Sigmoid colon (tissue), 3 donors: Measurements from ENCODE around the gene IKBKE.

Experiments
- POLR2A ChIP-seq, 2 donors: fragments of 450-650 bp; IDR thresholded peaks; one replicate each; pipeline ENCODE4 v1.6.1; 2016; ENCODE audit warnings: antibody characterized with exemption in 2 of 2, mild to moderate bottlenecking in 2 of 2, moderate library complexity in 2 of 2
- TF ChIP-seq, protein P1 (sequence below), 4 experiments: fragments of 450-650 bp in 3 of 4; fragments of 200-600 bp in 1 of 4; IDR thresholded peaks; one replicate each; pipeline ENCODE4 v1.5.1; 2016 to 2019; ENCODE audit warnings: antibody characterized with exemption in 4 of 4, mild to moderate bottlenecking in 3 of 4, moderate library complexity in 2 of 4

DNA sequence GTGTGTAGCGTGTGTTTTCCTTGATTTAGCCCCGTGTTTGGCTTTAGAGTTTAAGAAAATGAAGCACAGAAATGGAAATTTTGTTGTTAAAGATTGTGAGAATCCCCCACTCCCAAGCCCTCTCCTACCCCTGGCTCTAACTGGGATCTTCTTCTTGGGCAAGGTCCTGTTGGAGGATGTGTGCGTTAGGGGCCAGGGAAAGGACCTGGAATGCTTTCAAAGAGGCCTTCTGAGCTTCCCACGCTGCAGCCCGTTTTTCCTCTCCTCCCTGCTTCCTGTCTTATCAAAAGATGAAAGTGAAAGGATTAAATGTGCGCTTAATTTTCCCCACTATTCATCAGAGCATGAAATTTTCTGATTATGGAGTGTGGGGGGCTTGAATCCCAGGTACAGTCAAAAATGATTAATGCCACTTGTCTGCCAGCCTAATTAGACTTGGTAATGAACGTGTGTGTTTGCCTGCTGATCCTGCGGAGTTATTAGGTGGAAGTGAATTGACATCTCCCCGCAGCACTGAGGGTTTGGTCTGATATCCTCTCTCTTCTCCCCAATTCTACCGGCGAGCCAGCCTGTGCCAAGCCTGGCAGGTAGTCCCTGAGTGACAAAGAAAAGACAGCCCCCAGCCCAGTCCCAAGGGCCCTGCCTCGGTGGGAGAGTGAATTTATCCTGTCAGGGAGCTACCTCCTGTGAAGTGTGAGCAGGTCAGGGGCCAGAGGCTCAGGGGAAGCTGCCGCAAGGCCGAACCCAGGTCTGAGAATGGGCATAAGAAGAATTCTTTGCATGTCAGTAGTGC lies 42.0 kb downstream of the IKBKE start:
- TF ChIP-seq, protein P1, sequence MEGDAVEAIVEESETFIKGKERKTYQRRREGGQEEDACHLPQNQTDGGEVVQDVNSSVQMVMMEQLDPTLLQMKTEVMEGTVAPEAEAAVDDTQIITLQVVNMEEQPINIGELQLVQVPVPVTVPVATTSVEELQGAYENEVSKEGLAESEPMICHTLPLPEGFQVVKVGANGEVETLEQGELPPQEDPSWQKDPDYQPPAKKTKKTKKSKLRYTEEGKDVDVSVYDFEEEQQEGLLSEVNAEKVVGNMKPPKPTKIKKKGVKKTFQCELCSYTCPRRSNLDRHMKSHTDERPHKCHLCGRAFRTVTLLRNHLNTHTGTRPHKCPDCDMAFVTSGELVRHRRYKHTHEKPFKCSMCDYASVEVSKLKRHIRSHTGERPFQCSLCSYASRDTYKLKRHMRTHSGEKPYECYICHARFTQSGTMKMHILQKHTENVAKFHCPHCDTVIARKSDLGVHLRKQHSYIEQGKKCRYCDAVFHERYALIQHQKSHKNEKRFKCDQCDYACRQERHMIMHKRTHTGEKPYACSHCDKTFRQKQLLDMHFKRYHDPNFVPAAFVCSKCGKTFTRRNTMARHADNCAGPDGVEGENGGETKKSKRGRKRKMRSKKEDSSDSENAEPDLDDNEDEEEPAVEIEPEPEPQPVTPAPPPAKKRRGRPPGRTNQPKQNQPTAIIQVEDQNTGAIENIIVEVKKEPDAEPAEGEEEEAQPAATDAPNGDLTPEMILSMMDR (IDR thresholded peaks at IDR 0.05): no peak
- TF ChIP-seq POLR2A (IDR thresholded peaks at IDR 0.05): no peak
